ENCODE results near the gene UPK1B. TPM values are rescaled to one million over a fixed set of nuclear protein-coding genes. Genes with fewer than 3 reads are reported as not detected.

The UPK1B gene
- total RNA-seq, 1 experiment from 2014 or later: 1.0 TPM

DNA sequence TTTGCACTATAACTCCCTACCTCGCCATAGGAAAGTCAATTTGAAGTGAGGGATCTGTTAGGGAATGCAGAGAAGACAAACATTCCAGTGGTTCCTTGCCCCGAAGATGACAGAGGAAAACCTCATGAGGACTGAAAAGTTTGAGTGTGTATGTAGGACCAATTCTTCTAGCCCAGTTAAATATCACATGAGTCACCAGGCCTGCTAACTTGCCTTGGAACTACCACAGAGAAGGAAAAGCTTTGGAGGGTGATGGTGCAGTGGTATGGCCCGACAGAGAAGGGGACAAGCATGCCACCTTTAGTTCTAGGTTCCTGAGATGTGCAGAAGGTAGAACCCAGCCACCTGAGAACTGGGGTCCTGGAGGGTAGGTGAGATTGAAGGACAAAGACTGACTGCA lies 2.6 kb upstream of the UPK1B start:
- Histone ChIP-seq H3K23me2 (ENCODE audit: insufficient read length, low read depth, low read length, poor library complexity, severe bottlenecking) (no peaks in the 10 kb centered on the region), H3K79me1 (ENCODE audit: insufficient read depth, low read depth, low read length, poor library complexity, severe bottlenecking) (no peaks in the 10 kb centered on the region), H3T11ph (ENCODE audit: low read length) (no peak overlapping the region), H3K27ac (ENCODE audit: insufficient read length, low read depth, low read length) (no peak overlapping the region), H2BK120ac (ENCODE audit: low read depth, low read length, poor library complexity, severe bottlenecking) (no peak overlapping the region), H4K5ac (ENCODE audit: insufficient read length, low read depth, low read length) (no peak overlapping the region), H4K20me1 (ENCODE audit: control insufficient read depth, insufficient read depth, insufficient read length) (no peaks in the 10 kb centered on the region), H3K18ac (ENCODE audit: insufficient read length, low read depth, low read length) (no peak overlapping the region), H4K91ac (ENCODE audit: insufficient read length, low read depth, low read length) (no peak overlapping the region), H3K27me3 (ENCODE audit: insufficient read depth, low read length) (no peaks in the 10 kb centered on the region), H2BK12ac (ENCODE audit: insufficient read length, low read depth, low read length) (no peak overlapping the region), H3K23ac (ENCODE audit: insufficient read length, low read depth, low read length) (no peak overlapping the region), H2BK20ac (ENCODE audit: low read depth, low read length, poor library complexity, severe bottlenecking) (no peak overlapping the region), H3K4me2 (ENCODE audit: insufficient read depth, insufficient read length, low read length) (no peak overlapping the region), H2AK5ac (ENCODE audit: insufficient read length, low read length) (no peak overlapping the region), H4K8ac (replicated peaks; ENCODE audit: insufficient read length, low read depth, low read length) (no peak overlapping the region), H3K9ac (ENCODE audit: extremely low read depth, insufficient read length, low read length) (no peak overlapping the region), H3K9me3 (ENCODE audit: control insufficient read depth, low read depth, low read length) (no peaks in the 10 kb centered on the region), H2BK5ac (ENCODE audit: insufficient read length, low read length) (no peak overlapping the region), H3K79me2 (ENCODE audit: insufficient read depth, low read length) (no peaks in the 10 kb centered on the region), H3K4me1 (ENCODE audit: insufficient read depth, low read length) (no peaks in the 10 kb centered on the region), H3K14ac (ENCODE audit: insufficient read depth, low read length) (no peak overlapping the region), H3K4ac (ENCODE audit: low read depth, low read length) (no peak overlapping the region), H2BK15ac (ENCODE audit: low read depth, low read length) (no peak overlapping the region), H2AFZ (ENCODE audit: low read length) (no peak overlapping the region), H3K56ac (ENCODE audit: insufficient read length, low read depth, low read length) (no peak overlapping the region)
- Mint-ChIP-seq H3K4me1 (peaks cover 6 to 8% of the 10 kb centered on the region in 2 experiments), H3K27ac (no peak overlapping the region), H3K27me3 (ENCODE audit: low read depth) (peaks cover 16% of the 10 kb centered on the region), H3K9me3 (peaks cover 6 to 8% of the 10 kb centered on the region in 2 experiments), H3K4me3 (no peak overlapping the region), H3K36me3 (ENCODE audit: insufficient read depth in 1 of 3, low read depth in 3 of 3) (peaks cover 0 to under 1% (median 0%) of the 10 kb centered on the region in 3 experiments; a peak in 3 of 7 replicates)
- TF ChIP-seq, protein P1, sequence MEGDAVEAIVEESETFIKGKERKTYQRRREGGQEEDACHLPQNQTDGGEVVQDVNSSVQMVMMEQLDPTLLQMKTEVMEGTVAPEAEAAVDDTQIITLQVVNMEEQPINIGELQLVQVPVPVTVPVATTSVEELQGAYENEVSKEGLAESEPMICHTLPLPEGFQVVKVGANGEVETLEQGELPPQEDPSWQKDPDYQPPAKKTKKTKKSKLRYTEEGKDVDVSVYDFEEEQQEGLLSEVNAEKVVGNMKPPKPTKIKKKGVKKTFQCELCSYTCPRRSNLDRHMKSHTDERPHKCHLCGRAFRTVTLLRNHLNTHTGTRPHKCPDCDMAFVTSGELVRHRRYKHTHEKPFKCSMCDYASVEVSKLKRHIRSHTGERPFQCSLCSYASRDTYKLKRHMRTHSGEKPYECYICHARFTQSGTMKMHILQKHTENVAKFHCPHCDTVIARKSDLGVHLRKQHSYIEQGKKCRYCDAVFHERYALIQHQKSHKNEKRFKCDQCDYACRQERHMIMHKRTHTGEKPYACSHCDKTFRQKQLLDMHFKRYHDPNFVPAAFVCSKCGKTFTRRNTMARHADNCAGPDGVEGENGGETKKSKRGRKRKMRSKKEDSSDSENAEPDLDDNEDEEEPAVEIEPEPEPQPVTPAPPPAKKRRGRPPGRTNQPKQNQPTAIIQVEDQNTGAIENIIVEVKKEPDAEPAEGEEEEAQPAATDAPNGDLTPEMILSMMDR (conservative IDR thresholded peaks at IDR 0.05): no peak
- DNase-seq: no peak
- WGBS (ENCODE audit: extremely low coverage, insufficient read length, low lambda C conversion rate): no CpG with 5 or more reads among the region's 3 CpGs
